NB4 (cell line): ENCODE results near the gene ATP1A4.

Experiments used
- POLR2A ChIP-seq: IDR thresholded peaks from 2 replicates; pipeline ENCODE4 v1.6.1; 2011; ENCODE audit warnings: mild to moderate bottlenecking; ENCODE audit not compliant: insufficient read length; ENCODE audit errors: extremely low read depth
- TF ChIP-seq, protein P1 (sequence below): IDR thresholded peaks from 2 replicates; pipeline ENCODE4 v1.6.1; 2011; ENCODE audit warnings: low read depth, low read length
- TF ChIP-seq, protein P2 (sequence below): IDR thresholded peaks from one replicate; pipeline ENCODE4 v1.5.1; 2012; ENCODE audit warnings: low read depth, low read length

DNA sequence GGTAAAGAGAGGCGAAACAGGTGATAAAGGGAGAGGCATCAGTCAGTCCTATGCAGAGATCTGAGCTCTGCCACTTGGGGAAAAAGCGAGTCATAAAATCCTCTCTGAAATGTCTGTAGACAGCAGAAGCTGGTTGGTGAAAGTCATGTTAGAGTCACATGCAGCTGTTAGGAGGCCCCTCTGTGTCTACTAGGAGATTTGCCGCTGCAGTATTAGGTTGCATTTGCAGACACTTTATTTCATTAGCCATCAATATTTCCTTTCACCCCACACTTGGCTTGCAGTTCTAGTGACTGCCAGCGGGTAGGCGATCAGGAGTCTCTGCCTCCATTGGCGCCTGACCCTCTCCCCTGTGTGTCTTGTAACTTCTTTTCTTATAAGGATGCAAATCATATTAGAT is 16.2 kb downstream of the ATP1A4 start:
- TF ChIP-seq POLR2A: no peak
- TF ChIP-seq, protein P1, sequence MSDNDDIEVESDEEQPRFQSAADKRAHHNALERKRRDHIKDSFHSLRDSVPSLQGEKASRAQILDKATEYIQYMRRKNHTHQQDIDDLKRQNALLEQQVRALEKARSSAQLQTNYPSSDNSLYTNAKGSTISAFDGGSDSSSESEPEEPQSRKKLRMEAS: no peak
- TF ChIP-seq, protein P2, sequence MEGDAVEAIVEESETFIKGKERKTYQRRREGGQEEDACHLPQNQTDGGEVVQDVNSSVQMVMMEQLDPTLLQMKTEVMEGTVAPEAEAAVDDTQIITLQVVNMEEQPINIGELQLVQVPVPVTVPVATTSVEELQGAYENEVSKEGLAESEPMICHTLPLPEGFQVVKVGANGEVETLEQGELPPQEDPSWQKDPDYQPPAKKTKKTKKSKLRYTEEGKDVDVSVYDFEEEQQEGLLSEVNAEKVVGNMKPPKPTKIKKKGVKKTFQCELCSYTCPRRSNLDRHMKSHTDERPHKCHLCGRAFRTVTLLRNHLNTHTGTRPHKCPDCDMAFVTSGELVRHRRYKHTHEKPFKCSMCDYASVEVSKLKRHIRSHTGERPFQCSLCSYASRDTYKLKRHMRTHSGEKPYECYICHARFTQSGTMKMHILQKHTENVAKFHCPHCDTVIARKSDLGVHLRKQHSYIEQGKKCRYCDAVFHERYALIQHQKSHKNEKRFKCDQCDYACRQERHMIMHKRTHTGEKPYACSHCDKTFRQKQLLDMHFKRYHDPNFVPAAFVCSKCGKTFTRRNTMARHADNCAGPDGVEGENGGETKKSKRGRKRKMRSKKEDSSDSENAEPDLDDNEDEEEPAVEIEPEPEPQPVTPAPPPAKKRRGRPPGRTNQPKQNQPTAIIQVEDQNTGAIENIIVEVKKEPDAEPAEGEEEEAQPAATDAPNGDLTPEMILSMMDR: peak; percentile 16
